HG03103 (cell line): ENCODE measurements around the gene SUPT3H.

ENCODE experiments used
- ATAC-seq: cut with Tn5 transposase; IDR thresholded peaks from one replicate; pipeline ENCODE4 v1.9.1; 2021; ENCODE audit warnings: low read depth; ENCODE audit not compliant: unreplicated experiment

SUPT3H gene

DNA sequence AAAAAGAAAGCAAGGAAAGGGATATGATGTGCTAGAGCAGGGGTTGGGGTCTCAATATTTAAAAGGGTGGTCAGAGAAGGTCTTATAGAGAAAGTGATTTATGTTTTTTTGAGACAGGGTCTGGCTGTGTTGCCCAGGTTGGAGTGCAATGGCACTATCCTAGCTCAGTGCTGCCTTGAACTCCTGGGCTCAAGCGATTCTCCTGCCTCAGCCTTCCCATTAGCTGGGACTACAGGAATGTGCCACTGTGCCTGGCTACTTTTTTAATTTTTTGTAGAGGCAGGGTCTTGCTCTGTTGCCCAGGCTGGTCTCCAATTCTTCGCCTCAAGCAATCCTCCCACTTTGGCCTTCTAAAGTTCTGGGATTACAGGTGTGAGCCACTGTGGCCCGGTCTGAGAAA, 557.0 kb downstream of the SUPT3H start:
- no peak for ATAC-seq

DNA sequence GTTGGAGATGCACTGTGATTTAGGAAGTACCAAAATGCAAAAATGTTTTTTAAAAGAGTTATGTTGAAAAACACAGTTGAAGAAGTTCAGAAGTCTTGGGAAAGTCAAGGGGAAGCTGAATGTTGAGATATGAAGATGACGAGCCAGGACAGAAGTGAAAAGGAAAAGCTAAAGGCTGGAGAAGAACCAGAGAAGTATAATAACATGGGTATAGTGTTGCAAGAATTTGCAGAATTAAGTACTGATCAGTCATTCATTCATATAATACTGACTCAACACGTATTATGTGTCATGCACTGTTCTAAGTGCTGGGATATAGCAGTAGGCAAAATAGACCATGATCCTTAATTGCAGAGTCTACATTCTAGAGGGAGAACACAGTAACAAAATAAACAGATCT, 557.4 kb downstream of the SUPT3H start:
- no peak for ATAC-seq

DNA sequence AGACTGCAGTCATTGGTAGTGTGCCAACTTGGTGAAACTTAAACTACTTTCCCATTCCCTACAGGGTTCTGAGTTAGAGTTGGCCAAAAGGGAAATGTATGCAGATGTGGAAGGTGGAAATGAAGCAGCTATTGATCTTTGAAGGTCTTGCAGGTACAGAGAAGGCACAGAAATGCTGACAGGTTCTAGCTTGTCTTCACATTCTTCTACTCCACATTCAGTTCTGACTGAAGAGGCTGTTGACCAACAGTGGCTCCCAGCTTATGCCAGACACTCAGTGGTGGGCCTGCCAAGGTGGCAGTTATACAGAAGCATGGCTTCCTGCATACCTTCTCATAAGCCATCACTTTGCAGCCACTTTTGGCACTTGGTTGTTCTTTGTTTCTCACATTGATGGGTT, 566.3 kb downstream of the SUPT3H start:
- ATAC-seq, result no peak

DNA sequence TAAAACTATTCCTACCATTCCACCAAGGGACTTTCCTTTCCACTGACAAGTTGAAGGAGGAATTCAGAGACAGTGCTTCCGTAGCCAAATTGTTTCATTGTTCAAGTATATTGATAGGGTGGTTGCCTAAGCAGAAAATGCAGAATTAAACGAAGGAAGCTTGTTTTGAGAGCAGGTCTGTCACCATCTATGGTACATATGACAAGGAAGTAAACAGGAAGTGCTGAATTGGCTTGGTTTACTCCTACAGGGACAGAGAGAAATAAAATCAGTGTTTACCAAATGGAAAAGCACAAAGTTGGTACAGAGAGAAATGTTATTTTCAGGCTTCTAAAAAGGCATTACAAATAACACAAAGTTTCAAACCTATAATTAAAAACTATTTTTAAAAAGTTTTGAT, 568.5 kb downstream of the SUPT3H start:
- no peak for ATAC-seq

DNA sequence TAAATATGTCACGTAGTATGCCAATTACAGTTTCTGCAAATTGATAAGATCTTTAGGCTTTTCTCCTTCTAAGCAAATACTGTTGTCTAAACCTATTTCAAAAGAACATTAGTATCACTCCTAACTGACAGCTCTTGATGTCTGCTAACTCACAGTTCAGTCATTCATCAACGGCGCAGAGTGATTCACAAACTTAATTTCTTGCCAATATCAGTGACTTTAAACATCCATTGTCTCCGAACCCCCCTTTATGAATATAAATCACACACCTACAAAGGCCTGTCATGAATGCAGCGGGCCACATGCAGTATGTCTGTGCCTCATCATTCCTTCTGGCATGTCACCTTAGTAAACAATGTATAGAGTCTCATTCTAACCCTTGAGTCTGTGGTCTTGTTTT, 569.6 kb downstream of the SUPT3H start:
- ATAC-seq, result no peak

DNA sequence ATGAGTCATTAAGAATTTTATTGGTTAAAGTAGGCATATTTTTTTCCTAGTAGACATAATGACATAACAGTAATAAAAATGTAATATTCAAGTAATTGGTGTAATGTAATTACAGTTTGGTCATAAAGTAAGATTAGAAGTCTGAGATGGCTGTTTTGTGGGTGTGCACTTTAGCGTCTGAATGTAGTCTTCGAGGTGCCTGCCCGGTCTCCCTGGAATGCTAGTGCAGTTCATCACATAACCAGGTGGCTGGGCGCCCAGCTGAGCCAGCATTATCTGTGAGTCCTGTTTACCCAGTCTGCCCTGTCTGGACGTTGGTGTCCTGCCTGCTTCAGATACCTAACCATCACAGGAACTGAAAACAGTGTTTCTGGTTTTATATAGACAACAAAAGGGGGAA, 571.1 kb downstream of the SUPT3H start:
- no peak for ATAC-seq

DNA sequence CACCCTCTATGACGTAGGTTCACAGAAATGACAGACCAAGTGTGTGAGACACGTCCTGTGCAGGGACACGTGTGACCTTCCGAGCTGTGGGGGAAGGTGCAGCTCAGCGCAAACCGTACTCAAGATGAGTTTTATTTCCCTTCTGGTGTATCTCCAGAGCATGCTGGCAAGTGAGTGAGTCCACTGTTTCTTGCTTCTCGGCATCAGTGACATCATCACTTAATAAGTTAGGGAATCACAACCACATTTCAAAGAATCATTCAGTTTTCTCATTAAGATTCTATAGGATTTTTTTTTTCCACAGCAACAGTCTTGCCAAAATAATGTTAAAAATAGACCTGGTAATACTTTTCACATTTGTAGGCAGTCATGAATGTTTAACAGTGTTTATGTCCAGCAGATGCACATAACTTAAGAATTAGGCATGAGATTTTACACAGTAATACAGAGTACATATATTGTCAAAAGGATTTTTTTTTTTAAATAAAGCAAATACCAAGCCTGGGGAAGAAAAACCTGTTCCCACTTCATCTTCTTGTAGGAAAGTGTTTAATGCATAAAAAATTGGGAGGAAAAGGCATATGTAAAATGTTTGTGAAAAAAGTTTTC, 572.4 kb downstream of the SUPT3H start:
- ATAC-seq, result no peak

DNA sequence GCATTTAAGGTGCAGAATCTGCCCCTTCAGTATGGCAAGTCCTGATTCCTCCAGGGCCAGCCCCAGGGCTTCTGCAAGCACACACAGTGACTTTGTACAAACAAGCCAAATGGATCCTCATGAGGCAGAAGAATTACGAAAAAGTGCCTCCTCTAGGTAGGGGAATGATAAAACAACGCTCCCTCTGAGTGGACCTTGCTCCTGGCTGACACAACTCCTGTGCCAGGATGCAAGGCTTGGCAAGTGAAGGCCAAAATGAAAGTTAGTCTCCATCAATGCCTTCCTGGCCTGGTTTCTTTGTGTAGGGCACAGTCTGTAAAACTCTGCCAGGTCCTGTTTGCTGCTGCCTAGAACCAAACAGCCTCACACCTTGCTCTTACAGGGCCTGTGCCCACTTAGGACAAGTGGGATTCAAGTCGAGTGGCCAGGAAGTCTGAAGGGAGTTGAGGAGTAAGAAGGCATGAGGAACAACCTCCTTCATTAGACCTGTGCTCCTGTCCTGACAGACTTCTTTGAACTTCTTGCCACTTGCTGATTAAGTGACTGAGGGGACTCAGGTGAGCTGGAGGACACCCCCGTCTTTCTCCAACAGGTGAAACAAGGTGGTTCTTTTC, 573.1 kb downstream of the SUPT3H start:
- ATAC-seq, result no peak

DNA sequence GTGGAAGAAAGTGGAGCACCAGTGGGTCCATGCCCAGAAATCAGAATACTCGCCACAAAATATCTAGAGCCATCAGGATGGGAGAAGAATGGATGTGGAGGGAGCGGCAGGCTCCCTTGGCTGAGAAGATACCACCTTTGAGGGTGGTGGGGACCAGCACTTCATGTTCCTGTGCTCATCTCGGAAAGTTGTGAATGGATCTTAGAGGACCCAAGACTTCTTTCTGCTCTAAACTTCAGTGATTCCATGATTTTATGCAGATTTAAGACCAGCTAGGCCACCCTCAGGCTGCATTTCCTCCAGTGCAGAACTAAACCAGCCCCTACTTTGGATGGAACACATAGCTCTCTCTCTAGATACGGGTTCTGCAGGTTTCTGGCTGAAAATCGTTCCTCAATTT, 573.7 kb downstream of the SUPT3H start:
- no peak for ATAC-seq

DNA sequence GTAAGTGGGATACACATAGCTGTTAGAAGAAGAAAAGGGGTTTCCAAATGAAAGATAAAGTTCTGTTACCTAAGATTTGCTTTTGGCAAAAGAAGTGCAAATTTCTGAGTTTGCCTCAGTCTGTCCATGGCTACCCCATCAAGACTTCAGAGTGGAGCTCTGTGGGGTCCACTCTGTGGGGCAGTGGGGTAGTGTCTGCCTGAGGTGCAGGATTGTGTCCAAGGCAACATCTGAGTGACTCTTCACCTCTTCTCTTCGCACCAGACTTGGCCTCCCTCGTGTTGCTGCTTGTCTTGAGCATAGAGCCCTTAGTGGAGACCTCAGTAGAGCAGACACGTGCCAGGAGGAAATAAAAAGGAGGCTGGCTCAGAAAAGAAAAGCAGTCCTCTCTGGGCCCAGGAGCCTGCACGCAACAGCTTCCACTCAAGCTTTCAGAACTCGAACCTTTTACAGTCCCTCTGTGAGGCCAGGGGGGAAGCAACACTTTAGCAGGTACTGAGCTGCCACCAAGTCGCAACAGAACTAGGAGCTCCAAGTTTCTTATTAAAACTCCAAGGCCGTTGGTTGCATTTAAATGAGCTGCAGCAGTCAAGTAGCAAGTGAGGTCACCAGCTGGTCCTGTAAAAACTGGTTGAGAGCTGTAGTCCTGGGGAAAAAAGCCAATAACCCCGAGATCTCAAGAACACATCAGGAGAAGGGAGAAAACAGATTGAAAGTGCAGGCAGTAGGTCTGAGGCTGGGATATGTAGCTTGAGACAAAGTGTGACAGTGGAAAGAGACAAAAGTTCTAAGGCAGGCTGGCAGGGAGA, 576.7 kb downstream of the SUPT3H start:
- ATAC-seq, result no peak

DNA sequence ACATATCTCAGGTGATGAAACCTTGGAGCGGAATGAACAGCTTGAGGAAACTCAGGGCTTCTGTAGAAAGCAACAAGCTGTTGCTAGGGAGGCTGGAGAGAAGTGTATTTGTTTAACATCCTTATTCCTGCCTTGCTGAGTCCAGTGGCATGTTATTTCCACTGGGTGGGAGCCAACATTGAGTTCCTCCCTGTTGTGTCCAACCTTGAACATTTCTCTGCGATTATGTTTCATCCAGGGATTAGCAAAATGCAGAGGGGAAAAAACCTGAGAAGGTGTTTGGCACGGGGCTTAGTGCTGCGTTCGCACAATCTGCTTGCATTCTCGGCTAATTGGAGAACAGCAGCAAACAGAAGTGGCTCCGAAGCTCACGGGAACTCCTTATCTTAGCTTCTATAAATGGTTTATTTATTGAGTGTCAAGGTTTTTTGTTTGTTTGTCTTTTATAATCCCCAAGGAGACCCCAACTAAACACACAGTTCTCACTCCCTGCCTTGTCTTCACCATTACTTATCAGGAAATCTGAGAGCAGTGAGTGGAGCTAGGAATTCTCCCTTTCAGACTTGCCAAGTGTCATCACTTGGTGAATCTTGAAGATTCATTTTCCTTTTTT, 577.5 kb downstream of the SUPT3H start:
- no peak for ATAC-seq

DNA sequence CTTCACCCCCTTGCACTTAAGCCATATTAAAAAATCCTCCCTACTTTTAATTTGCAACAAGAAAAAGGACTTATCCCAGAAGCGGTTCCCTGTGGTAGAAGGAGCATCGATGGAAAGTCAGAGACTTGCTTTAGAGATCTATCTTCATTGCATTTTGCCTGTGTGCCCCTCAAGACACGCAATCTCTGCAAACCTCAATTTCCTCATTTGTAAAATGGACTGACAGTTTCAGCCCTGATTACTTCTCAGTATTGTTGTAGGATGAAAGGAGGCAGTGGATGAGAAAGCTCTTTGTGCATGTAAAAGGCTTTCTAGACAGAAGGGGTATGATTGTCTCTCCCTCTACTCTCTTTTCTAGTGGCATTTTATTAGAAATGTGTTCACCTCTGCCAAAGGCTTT, 580.0 kb downstream of the SUPT3H start:
- no peak for ATAC-seq

DNA sequence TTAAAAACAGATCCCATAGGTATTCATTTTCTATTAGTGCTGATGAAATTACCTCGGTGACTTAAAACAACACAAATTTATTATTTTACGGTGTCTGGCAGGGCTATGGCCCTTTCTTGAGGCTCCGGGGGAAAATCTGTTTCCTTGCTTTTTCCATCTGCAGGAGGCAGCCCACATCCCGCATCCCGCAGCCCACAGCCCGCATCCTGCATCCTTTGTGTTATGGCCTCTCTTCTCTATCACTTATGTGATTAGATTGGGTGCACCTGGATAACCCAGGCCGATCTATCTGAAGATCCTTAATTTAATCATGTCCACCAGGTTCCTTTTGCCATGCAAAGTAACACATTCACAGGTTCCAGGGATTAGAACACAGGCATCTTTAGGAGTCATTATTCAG, 582.4 kb downstream of the SUPT3H start:
- no peak for ATAC-seq

DNA sequence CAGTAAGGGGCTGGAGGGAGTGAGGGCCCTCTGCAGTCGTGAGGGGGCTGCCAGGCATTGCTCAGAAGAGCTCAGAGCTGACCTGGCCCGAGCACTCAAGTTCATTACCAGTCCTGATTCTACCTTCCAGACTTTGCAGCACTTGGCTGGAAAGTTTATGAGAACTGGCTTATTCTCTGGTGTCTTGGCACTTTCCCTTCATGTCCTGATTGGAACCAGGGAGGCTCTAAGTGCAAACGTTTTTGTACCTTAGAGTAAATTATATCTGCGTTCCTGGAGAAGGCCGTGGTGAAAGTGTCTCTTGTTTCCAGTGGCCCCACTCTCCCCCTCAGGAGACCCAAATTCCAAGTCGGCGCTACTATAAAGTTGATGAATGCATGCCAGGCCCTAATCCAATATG, 587.9 kb downstream of the SUPT3H start:
- no peak for ATAC-seq

DNA sequence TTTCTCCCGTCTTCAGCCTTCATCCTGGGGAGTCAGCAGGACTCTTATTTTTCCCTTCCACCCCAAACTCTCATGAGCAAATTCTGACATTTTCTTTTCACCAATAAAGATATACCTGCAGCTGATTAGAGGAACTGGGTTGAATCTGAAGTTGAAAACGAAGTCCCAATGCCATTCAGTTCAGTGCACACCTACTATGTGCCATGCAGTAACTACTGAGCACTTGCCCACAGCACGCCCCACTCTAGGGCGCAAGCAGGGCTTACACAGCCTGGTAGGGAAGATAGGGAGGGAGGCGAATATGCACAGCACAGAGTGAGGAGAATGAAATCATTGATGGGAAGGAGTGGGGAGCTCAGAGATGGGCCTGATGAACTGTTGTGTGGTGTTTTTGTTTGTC, 588.7 kb downstream of the SUPT3H start:
- ATAC-seq, result no peak

DNA sequence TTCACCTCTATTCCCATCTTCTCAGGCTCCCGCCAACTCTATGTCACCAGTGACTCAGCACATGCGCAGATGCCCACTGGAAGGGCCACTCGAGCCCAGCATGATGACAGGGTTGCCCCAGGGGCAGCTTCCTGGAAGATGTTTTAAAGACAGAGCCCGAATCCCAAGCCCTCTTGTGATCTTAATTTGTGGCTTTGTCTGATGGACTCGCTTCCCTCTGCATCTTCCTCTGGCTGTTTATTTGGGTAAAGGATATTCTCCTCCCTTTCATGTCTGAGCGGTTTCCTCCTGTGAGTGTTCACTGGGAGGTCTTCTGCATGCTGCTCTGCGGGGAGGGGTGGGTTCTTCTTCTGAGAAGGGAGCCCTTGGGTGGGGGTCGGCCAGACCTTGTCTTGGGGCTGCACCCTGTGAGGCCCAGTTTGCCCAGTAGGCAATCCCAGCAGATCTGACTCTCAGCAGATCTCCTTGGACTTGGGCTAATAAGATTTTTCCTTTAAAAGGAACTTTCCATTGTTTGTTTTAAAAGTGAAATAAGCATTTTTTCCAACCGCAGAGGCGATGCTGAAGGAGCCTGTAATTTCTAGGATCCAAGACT, 589.2 kb downstream of the SUPT3H start:
- ATAC-seq, result no peak

DNA sequence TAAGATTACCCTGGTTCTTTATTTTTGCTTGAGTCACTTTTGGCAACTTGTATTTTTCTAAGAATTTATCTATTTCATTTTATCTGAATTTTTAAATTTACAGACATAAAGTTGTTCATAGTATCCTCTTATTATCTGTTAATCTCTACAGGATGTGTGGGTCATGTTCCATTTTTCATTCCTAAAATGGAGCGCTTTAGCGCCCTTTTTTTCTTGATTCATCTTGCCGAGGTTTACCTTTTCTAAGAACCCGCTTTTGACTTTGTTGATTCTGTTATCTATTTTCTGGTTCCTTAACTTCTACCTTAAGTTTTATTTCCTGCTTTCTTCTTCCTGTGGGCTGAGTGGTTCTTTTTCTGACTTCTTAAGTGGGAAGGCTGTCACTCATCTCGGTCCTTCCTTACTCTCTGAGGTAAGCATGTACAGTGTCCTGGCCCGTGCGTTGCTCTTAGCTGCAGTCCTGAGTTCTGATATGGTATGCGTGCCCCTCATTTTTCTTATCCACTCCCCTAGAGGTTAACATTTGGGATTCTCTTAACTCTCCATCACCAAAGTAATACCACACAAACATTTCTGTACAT, 590.4 kb downstream of the SUPT3H start:
- no peak for ATAC-seq

DNA sequence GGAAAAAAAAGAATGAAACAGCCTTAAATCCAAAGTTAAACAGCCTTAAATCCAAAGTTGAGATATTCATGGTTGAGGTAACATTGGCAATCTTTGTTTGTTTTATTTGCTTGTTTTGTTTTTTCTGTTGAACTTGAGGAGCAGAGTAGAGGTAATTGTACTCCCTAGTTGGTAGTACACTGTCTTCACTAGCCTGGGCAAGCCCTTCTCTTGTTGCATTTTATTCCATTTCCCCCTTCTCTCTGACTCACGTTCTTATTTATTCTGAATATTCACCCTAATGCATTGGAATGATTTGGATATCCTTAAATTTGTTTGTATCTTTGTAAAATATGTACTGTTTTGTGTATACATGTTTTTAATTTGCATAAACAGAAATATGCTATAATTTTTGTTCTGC, 592.6 kb downstream of the SUPT3H start:
- no peak for ATAC-seq

DNA sequence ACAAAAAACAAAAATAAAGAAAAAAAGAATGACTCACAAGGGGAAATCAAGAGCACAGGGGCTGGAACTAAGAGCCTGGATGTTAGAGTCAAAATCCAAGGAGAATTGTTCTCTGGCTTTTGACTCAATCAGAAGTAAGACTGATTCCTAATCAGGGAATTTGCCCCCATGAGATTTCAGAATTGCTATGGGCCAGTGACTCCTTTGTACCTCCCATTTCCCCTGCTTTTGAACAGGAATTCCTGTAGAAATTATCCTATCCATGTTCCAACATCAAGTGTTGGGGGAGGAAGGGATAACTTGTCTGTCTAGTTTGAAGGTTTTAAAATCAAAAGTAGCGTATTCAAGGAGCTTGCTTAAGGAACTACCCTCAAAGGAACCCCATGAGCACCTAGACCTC, 593.5 kb downstream of the SUPT3H start:
- no peak for ATAC-seq

DNA sequence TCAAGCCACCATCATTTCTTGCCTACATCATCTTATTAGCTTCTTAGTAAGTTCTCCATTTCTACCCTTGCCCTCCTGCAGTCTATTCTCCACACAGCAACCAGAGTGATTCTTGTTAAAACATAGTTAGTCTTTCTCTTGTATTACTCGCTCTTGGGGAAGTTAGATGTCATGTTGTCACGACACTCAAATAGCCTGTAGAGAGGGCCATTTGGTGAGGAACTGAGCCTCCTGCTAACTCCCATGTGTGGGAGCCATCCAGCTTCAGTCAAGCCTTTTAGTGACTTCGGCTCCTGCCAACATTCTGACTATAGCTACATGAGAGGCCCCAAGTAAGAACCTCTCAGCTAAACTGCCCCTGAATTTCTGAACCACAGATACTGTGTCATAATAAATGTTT, 594.8 kb downstream of the SUPT3H start:
- no peak for ATAC-seq
